ENCODE data around the gene EHBP1. TPM values are rescaled to one million over a fixed set of nuclear protein-coding genes. Genes with fewer than 3 reads are reported as not detected.

The EHBP1 gene
- total RNA-seq, 2 donors from 2014 or later, result 34.6 to 49.8 TPM

GRCh38 chr2:62934517-62934916 lies 229.0 kb downstream of the EHBP1 start:
- no peak overlapping the region for H3K4me3 ChIP-seq (ENCODE audit: low read length)
- H3K27ac ChIP-seq (ENCODE audit: low read depth, low read length), result no peak overlapping the region
- H3K4me1 ChIP-seq (ENCODE audit: control insufficient read depth, insufficient read depth, low read length), result no peaks in the 10 kb centered on the region
- H3K4me3 Mint-ChIP-seq, result no peak overlapping the region
- no peak for TF ChIP-seq CTCF (conservative IDR thresholded peaks at IDR 0.05)
- 92 to 100% methylated on average over 1 to 2 of the region's 2 CpGs for WGBS, 2 experiments (ENCODE audit: insufficient coverage in 1 of 2, insufficient read length in 1 of 2)
- no peak overlapping the region for H3K9ac ChIP-seq (ENCODE audit: extremely low read depth, low read length, poor library complexity, severe bottlenecking)
- no peaks in the 10 kb centered on the region for H3K36me3 Mint-ChIP-seq (ENCODE audit: low read depth)
- no peak overlapping the region for H3K27ac Mint-ChIP-seq
- no peaks in the 10 kb centered on the region for H3K4me1 Mint-ChIP-seq
- DNase-seq, result no peak
- no peaks in the 10 kb centered on the region for H3K36me3 ChIP-seq (ENCODE audit: control insufficient read depth, insufficient read depth, low read length)
- H3K27me3 ChIP-seq (ENCODE audit: control insufficient read depth, insufficient read depth, low read length, poor library complexity, severe bottlenecking), result no peaks in the 10 kb centered on the region
- no peaks in the 10 kb centered on the region for H3K9me3 Mint-ChIP-seq
- no peaks in the 10 kb centered on the region for H3K27me3 Mint-ChIP-seq (ENCODE audit: insufficient read depth)
- no peaks in the 10 kb centered on the region for H3K9me3 ChIP-seq (ENCODE audit: control insufficient read depth, low read length)

GRCh38 chr2:62938126-62938525 lies 232.6 kb downstream of the EHBP1 start:
- Histone ChIP-seq H3K9me3 (ENCODE audit: control insufficient read depth, low read length) (no peaks in the 10 kb centered on the region), H3K27me3 (ENCODE audit: control insufficient read depth, insufficient read depth, low read length, poor library complexity, severe bottlenecking) (no peaks in the 10 kb centered on the region), H3K9ac (ENCODE audit: extremely low read depth, low read length, poor library complexity, severe bottlenecking) (no peak overlapping the region), H3K36me3 (ENCODE audit: control insufficient read depth, insufficient read depth, low read length) (no peaks in the 10 kb centered on the region), H3K4me1 (ENCODE audit: control insufficient read depth, insufficient read depth, low read length) (no peaks in the 10 kb centered on the region), H3K27ac (ENCODE audit: low read depth, low read length) (no peak overlapping the region), H3K4me3 (ENCODE audit: low read length) (no peak overlapping the region)
- Mint-ChIP-seq H3K4me1 (no peaks in the 10 kb centered on the region), H3K27ac (no peak overlapping the region), H3K36me3 (ENCODE audit: low read depth) (no peaks in the 10 kb centered on the region), H3K4me3 (no peak overlapping the region), H3K27me3 (ENCODE audit: insufficient read depth) (no peaks in the 10 kb centered on the region), H3K9me3 (no peaks in the 10 kb centered on the region)
- TF ChIP-seq CTCF (conservative IDR thresholded peaks at IDR 0.05), result no peak
- 91% methylated on average over 1 of the region's 1 CpG; no CpG with 5 or more reads in 1 of the 2 experiments for WGBS, 2 experiments (ENCODE audit: insufficient coverage in 1 of 2, insufficient read length in 1 of 2)
- DNase-seq, result no peak

- Histone ChIP-seq H3K9me3 (ENCODE audit: control insufficient read depth, low read length) (no peaks in the 10 kb centered on the region), H3K36me3 (ENCODE audit: control insufficient read depth, insufficient read depth, low read length) (no peaks in the 10 kb centered on the region), H3K9ac (ENCODE audit: extremely low read depth, low read length, poor library complexity, severe bottlenecking) (no peak overlapping the region), H3K4me1 (ENCODE audit: control insufficient read depth, insufficient read depth, low read length) (no peaks in the 10 kb centered on the region), H3K4me3 (ENCODE audit: low read length) (no peak overlapping the region), H3K27me3 (ENCODE audit: control insufficient read depth, insufficient read depth, low read length, poor library complexity, severe bottlenecking) (no peaks in the 10 kb centered on the region), H3K27ac (ENCODE audit: low read depth, low read length) (no peak overlapping the region)
- Mint-ChIP-seq H3K36me3 (ENCODE audit: low read depth) (no peaks in the 10 kb centered on the region), H3K27me3 (ENCODE audit: insufficient read depth) (no peaks in the 10 kb centered on the region), H3K27ac (no peak overlapping the region), H3K4me1 (no peaks in the 10 kb centered on the region), H3K9me3 (no peaks in the 10 kb centered on the region), H3K4me3 (no peak overlapping the region)
- no peak for TF ChIP-seq CTCF (conservative IDR thresholded peaks at IDR 0.05)
- WGBS, 2 experiments (ENCODE audit: insufficient coverage in 1 of 2, insufficient read length in 1 of 2), result 89 to 93% methylated on average over 4 to 5 of the region's 5 CpGs
- DNase-seq, result no peak
These were observed 234.4 kb downstream of the EHBP1 start for GRCh38 chr2:62939735-62940491.

All from endodermal cell (in vitro differentiated cells).